Suprapubic skin (tissue), 4 donors: ENCODE measurements around the gene IQCE. TPM values are rescaled to one million over a fixed set of nuclear protein-coding genes. Genes with fewer than 3 reads are reported as not detected.
A peak's percentile ranks its signal among the peaks of the same experiment; 100 is the strongest.

Source experiments
- DNase-seq, 2 donors: peaks; one replicate each; pipeline ENCODE4 v3.0.0-alpha.2; 2019; ENCODE audit warnings: low spot score in 2 of 2
- H3K27ac ChIP-seq: fragments of 200-600 bp; sonication (generic); one replicate; pipeline ENCODE4 v1.5.1; 2019
- H3K27me3 ChIP-seq: fragments of 200-600 bp; sonication (generic); one replicate; pipeline ENCODE4 v1.5.1; 2019
- H3K36me3 ChIP-seq: fragments of 200-600 bp; sonication (generic); one replicate; pipeline ENCODE4 v1.5.1; 2019
- H3K4me1 ChIP-seq: fragments of 200-600 bp; sonication (generic); one replicate; pipeline ENCODE4 v1.5.1; 2019
- H3K4me3 ChIP-seq: fragments of 200-600 bp; sonication (generic); one replicate; pipeline ENCODE4 v1.5.1; 2019; ENCODE audit warnings: mild to moderate bottlenecking
- H3K9me3 ChIP-seq: fragments of 200-600 bp; sonication (generic); one replicate; pipeline ENCODE4 v1.5.1; 2019
- CTCF ChIP-seq, 2 donors: fragments of 200-600 bp in 1 of 2; fragments of 450-650 bp in 1 of 2; sonication (generic) in 1 of 2; IDR thresholded peaks; one replicate each; pipeline ENCODE4 v1.5.1; 2016 to 2019; ENCODE audit warnings: antibody characterized with exemption in 2 of 2, mild to moderate bottlenecking in 1 of 2, moderate library complexity in 1 of 2
- EP300 ChIP-seq: sonication (generic); formaldehyde crosslinking; IDR thresholded peaks from one replicate; pipeline ENCODE4 v1.6.1; 2017; ENCODE audit warnings: antibody characterized with exemption
- POLR2A ChIP-seq, 2 donors: fragments of 450-650 bp; IDR thresholded peaks; one replicate each; pipeline ENCODE4 v1.6.1; 2017; ENCODE audit warnings: antibody characterized with exemption in 2 of 2, mild to moderate bottlenecking in 2 of 2, moderate library complexity in 2 of 2
- POLR2AphosphoS5 ChIP-seq, 3 donors: sonication (generic); formaldehyde crosslinking; IDR thresholded peaks; one replicate each; pipeline ENCODE4 v1.6.1; 2017; ENCODE audit warnings: antibody characterized with exemption in 3 of 3
- WGBS: methylation state at CpG from one replicate; pipeline ENCODE4 v1.1.5; 2018; 5-methylcytosine and 5-hydroxymethylcytosine counted together
- total RNA-seq, 4 donors: library from RNA; depleted of rRNA; stranded (reverse); fragments of >200 nt; gene quantifications; one replicate each; pipeline ENCODE4 v1.1.0, GENCODE V29; 2016

The IQCE gene
- total RNA-seq, 4 donors from 2014 or later: 10.1 to 18.8 (median 15.7) TPM

GRCh38 chr7:2614631-2615330 lies 56.0 kb downstream of the IQCE start:
- 47% methylated on average over 22 of the region's 22 CpGs for WGBS
- no peaks in the 10 kb centered on the region for H3K36me3 ChIP-seq
- no peaks in the 10 kb centered on the region for H3K9me3 ChIP-seq
- H3K4me3 ChIP-seq: peak overlapping the region; percentile 20
- no peak for TF ChIP-seq CTCF (IDR thresholded peaks at IDR 0.05)
- no peak for TF ChIP-seq POLR2AphosphoS5 (IDR thresholded peaks at IDR 0.05)
- TF ChIP-seq EP300: no peak
- TF ChIP-seq POLR2A (IDR thresholded peaks at IDR 0.05): no peak
- no peak for DNase-seq
- H3K27ac ChIP-seq: peak overlapping the region; percentile 71
- H3K27me3 ChIP-seq: no peaks in the 10 kb centered on the region
- H3K4me1 ChIP-seq: peaks cover 43% of the 10 kb centered on the region

GRCh38 chr7:2616387-2617324 lies 57.9 kb downstream of the IQCE start:
- no peak for TF ChIP-seq CTCF (IDR thresholded peaks at IDR 0.05)
- no peak for TF ChIP-seq EP300
- TF ChIP-seq POLR2AphosphoS5 (IDR thresholded peaks at IDR 0.05): no peak
- TF ChIP-seq POLR2A (IDR thresholded peaks at IDR 0.05): no peak
- Histone ChIP-seq H3K4me1 (peaks cover 49% of the 10 kb centered on the region), H3K9me3 (no peaks in the 10 kb centered on the region), H3K27ac (no peak overlapping the region), H3K27me3 (no peaks in the 10 kb centered on the region), H3K36me3 (no peaks in the 10 kb centered on the region), H3K4me3 (no peak overlapping the region)
- WGBS: 64% methylated on average over 33 of the region's 33 CpGs
- DNase-seq: peak in 1 of 2 donors; percentile 57

- Histone ChIP-seq H3K4me3 (no peak overlapping the region), H3K27ac (no peak overlapping the region), H3K27me3 (no peaks in the 10 kb centered on the region), H3K36me3 (no peaks in the 10 kb centered on the region), H3K4me1 (peaks cover 49% of the 10 kb centered on the region), H3K9me3 (no peaks in the 10 kb centered on the region)
- WGBS: 38% methylated on average over 22 of the region's 22 CpGs
- peak in 1 of 2 donors; percentile 68 for DNase-seq
- TF ChIP-seq POLR2A (IDR thresholded peaks at IDR 0.05) (no peak), CTCF (IDR thresholded peaks at IDR 0.05) (no peak), POLR2AphosphoS5 (IDR thresholded peaks at IDR 0.05) (no peak)
Observed at GRCh38 chr7:2617325-2617905, 58.6 kb downstream of the IQCE start.

- no peak for TF ChIP-seq CTCF (IDR thresholded peaks at IDR 0.05)
- TF ChIP-seq EP300: no peak
- no peak for TF ChIP-seq POLR2A (IDR thresholded peaks at IDR 0.05)
- no peak for TF ChIP-seq POLR2AphosphoS5 (IDR thresholded peaks at IDR 0.05)
Observed at GRCh38 chr7:2619116-2619515, 60.3 kb downstream of the IQCE start.

More at GRCh38 chr7:2619116-2619515, 60.3 kb downstream of the IQCE start:
- WGBS: 68% methylated on average over 9 of the region's 9 CpGs
- no peak overlapping the region for H3K27ac ChIP-seq
- no peak for DNase-seq
- no peaks in the 10 kb centered on the region for H3K27me3 ChIP-seq
- H3K9me3 ChIP-seq: no peaks in the 10 kb centered on the region
- no peak overlapping the region for H3K4me3 ChIP-seq
- H3K4me1 ChIP-seq: peaks cover 45% of the 10 kb centered on the region
- no peaks in the 10 kb centered on the region for H3K36me3 ChIP-seq
